Muscle layer of duodenum (tissue), 2 donors: ENCODE measurements around the gene HSF4.

Experiments
- H3K27ac ChIP-seq: one replicate; pipeline ENCODE4 v1.7.0; 2013; ENCODE audit warnings: mild to moderate bottlenecking, low read length
- H3K27me3 ChIP-seq: one replicate; pipeline ENCODE4 v1.7.0; 2013; ENCODE audit warnings: low read depth, mild to moderate bottlenecking, control low read depth, low read length
- H3K36me3 ChIP-seq, 2 donors: one replicate each; pipeline ENCODE4 v1.7.0; 2013; ENCODE audit warnings: low read length in 2 of 2, control low read depth in 1 of 2, mild to moderate bottlenecking in 1 of 2; ENCODE audit not compliant: insufficient read depth in 2 of 2, control insufficient read depth in 1 of 2
- H3K4me1 ChIP-seq, 2 donors: one replicate each; pipeline ENCODE4 v1.7.0; 2013; ENCODE audit warnings: low read length in 2 of 2, mild to moderate bottlenecking in 2 of 2, control low read depth in 1 of 2, moderate library complexity in 1 of 2; ENCODE audit not compliant: insufficient read depth in 2 of 2, control insufficient read depth in 1 of 2
- H3K4me3 ChIP-seq, 2 donors: one replicate each; pipeline ENCODE4 v1.7.0; 2013; ENCODE audit warnings: low read length in 2 of 2, low read depth in 1 of 2, mild to moderate bottlenecking in 1 of 2
- H3K9me3 ChIP-seq, 2 donors: one replicate each; pipeline ENCODE4 v1.7.0; 2013; ENCODE audit warnings: low read length in 2 of 2, control low read depth in 1 of 2, mild to moderate bottlenecking in 1 of 2; ENCODE audit not compliant: control insufficient read depth in 1 of 2
- donor health status: healthy.

HSF4 gene

DNA sequence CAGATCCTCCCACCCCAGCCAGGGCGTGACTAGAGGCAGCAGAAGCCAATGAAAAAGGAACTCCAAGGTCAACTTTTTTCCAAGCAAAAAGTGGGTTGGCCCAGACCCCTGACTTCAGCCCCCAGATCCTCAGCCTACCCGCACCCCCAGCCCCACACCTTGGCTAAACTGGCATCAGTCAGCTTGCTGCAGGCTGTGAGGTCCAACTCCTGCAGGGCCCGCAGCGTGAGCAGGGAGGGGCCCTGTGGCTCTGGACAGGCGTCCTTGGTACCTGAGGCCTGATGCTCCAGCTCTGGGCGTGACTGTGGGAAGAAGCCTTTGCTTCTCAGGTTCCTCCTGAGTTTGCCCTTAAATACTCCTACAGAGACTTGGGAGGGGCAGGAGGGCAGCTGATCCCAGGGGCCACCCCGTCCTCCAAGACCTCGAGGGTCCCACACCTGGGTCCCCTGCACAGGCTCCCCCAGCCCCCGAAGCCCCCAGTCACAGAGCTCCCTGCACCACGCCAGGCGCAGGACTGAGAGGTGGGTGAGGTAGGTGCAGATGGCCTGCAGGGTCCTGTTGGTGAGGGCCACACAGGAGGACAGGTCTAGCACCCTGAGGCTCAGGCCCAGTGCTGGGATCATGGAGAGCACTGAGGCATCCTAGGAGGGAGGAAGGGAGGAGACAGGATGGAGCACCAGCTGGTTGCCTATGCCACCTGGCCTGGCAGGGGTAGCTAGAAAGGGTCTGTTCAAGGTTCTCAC, 43.8 kb downstream of the HSF4 start:
- H3K36me3 ChIP-seq: peaks cover 0 to 4% of the 10 kb centered on the region in 2 donors
- no peaks in the 10 kb centered on the region for H3K27me3 ChIP-seq
- H3K9me3 ChIP-seq: no peaks in the 10 kb centered on the region
- H3K27ac ChIP-seq: no peak overlapping the region
- H3K4me1 ChIP-seq: no peaks in the 10 kb centered on the region
- H3K4me3 ChIP-seq: no peak overlapping the region

DNA sequence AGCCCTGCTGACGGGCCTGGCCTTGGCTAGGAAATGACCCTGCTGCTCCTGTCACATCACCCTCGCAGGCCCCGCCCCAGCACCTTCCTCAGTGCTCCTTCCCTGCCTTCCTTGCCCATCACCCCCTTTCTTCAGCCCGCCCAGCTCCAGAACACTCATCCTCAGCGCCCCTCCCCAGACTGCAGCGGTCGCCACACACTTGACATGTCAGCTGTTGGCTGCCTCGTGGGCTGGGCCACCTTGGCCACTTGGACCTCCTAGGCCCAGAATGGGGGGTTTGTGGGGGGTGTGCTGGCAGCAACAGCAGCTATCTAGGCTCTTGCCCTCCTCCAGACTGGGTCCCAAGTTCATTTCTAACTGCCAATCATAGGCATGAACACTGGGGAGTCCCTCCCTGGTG, 45.0 kb downstream of the HSF4 start:
- H3K36me3 ChIP-seq: peaks cover 0 to 4% of the 10 kb centered on the region in 2 donors
- H3K9me3 ChIP-seq: no peaks in the 10 kb centered on the region
- no peak overlapping the region for H3K4me3 ChIP-seq
- no peaks in the 10 kb centered on the region for H3K4me1 ChIP-seq
- H3K27me3 ChIP-seq: no peaks in the 10 kb centered on the region
- no peak overlapping the region for H3K27ac ChIP-seq

DNA sequence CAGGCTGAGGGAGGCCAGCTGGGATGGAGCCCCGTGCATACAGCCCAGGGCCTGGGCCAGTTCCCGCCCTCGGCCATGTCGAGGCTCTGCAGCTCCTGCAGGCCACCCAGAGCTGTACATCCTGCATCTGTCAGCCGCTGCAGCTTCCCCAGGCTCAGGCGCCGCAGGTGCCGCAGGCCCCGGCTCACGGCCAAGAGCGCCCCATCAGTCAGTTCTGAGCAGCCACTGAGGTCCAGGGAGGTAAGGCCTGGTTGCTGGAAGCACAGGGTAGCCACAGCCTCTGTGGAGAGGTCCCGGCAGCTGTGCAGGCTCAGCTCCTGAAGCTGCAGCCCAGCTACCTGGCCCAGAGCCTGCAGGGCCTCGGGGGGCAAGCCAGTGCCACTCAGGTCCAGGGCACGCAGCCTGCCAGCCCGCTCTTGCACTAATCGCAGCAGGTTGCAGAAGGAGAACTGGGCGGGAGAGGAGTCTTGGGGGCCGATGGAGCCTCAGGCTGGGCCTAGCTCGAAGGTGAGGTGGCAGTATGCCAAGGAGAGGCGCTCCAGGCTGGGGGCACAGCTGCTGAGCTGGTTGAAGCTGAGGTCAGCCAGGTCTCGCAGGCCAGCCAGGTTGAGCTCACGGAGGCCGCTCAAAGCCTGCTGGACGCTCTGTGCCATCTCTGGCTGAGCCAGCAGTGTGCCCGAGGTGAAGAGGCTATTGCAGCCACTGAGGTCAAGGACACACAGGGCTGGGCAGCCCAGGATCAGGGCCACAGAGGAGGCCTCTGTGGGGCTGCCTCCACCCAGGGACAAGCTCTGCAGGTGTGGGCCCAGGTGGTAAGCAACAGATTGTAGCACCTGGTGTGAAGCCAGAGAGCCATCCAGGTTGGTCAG, 45.8 kb downstream of the HSF4 start:
- Histone ChIP-seq H3K27ac (no peak overlapping the region), H3K27me3 (no peaks in the 10 kb centered on the region), H3K36me3 (peaks cover 0 to 4% of the 10 kb centered on the region in 2 donors), H3K4me3 (no peak overlapping the region), H3K9me3 (no peaks in the 10 kb centered on the region), H3K4me1 (no peaks in the 10 kb centered on the region)

DNA sequence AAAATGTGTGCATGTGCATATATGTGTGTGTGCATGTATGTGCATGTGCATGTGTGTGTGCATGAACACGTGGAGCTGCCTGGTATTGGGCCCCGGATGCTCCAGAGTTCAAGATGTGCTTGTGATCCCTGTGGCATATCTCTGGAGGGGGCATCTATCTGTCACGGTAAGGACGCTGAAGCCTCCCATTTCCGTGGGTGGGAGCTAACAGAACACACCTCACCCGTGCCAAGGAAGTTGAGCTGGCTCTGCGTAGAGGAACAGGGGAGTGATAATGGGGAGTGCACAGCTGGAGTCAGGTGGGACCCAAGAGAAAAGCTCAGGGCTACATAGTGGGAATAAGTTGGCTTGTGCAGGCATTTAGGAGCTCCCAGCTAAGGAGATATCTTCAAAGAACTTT, 47.1 kb downstream of the HSF4 start:
- peaks cover 0 to 4% of the 10 kb centered on the region in 2 donors for H3K4me1 ChIP-seq

DNA sequence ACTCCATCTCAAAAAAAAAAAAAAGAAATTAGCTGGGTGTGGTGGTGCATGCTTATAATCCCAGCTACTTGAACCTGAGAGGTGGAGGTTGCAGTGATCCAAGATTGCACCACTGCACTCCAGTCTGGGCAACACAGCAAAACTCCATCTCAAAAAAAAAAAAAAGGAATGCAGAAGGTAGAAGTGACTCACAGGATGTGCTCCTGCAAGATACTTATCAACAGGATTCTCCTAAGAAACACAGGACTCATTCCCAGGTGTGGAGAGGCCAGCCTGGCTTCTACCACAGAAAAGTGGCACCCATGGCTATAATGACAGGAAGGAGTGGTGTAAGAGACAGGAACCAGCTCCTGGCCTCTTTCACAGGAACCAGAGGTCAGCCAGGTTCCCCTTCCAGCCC, 48.2 kb downstream of the HSF4 start:
- H3K27ac ChIP-seq: no peak overlapping the region
- H3K4me1 ChIP-seq: peaks cover 0 to 12% of the 10 kb centered on the region in 2 donors
- no peaks in the 10 kb centered on the region for H3K9me3 ChIP-seq
- H3K4me3 ChIP-seq: no peak overlapping the region
- H3K36me3 ChIP-seq: peaks cover 4 to 5% of the 10 kb centered on the region in 2 donors
- H3K27me3 ChIP-seq: no peaks in the 10 kb centered on the region

More for the DNA sequence above, 47.1 kb downstream of the HSF4 start:
- Histone ChIP-seq H3K4me3 (no peak overlapping the region), H3K9me3 (no peaks in the 10 kb centered on the region), H3K36me3 (peaks cover 0 to 4% of the 10 kb centered on the region in 2 donors), H3K27ac (no peak overlapping the region), H3K27me3 (no peaks in the 10 kb centered on the region)

DNA sequence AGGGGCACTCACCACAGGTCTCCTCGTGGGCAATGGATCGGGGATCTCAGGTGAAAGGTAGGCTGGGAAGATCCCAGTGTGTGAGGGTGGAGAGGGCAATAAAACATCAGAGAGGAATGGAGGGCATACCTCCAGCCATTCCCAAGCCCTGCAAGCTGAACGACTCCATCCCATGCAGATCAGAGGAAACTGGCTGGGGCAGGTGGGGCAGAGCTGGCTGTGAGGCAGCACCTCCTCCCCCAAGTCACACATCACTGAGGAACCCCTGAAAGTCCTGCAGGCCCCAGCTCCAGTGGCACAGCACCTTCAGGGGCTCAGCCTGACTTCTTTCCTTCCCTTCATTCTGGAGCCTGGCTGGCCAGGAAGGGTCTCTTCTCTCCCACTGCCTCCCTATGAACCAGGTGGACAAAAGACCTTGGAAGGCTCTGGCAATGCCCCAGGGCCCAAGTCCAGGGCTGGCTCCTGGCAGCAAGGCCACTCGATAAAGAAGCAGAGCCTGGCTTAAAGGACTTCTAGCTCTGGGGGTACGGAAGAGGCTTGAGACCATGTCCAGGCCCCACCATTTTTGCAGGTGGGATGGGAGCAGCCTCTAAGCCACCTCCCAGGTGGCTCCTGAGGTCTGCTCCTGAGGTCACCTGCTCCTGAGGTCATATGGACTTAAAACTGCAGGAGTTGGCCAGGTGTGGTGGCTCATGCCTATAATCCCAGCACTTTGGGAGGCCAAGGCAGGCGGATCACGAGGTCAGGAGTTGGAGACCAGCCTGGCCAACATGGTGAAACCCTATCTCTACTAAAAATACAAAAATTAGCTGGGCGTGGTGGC, 48.9 kb downstream of the HSF4 start:
- H3K36me3 ChIP-seq: peaks cover 4 to 5% of the 10 kb centered on the region in 2 donors
- no peak overlapping the region for H3K4me3 ChIP-seq
- H3K4me1 ChIP-seq: peaks cover 0 to 12% of the 10 kb centered on the region in 2 donors
- no peaks in the 10 kb centered on the region for H3K27me3 ChIP-seq
- no peak overlapping the region for H3K27ac ChIP-seq
- H3K9me3 ChIP-seq: no peaks in the 10 kb centered on the region

DNA sequence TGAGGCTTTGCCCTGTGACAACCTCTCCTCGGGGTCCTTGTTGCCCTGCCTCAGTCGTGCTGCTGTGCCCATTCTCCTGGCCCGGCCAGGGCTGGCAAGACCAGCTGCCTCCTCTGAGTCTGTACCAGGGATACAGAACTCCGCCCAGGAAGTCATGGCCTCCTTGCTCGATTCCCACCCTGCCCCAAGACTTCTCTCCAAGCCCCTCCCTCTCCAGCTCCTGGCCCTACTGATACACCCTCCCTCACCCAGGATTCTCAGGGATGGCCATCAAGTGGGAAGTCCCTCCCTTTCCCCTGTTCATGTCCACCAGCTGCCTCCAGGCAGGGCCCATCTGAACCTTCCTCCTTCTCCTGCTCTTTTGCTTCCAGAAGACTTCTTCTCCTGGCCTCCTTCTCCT, 51.2 kb downstream of the HSF4 start:
- no peaks in the 10 kb centered on the region for H3K27me3 ChIP-seq
- no peak overlapping the region for H3K4me3 ChIP-seq
- no peaks in the 10 kb centered on the region for H3K9me3 ChIP-seq
- no peak overlapping the region for H3K27ac ChIP-seq
- peaks cover 0 to 12% of the 10 kb centered on the region in 2 donors for H3K4me1 ChIP-seq
- peaks cover 4 to 5% of the 10 kb centered on the region in 2 donors for H3K36me3 ChIP-seq

DNA sequence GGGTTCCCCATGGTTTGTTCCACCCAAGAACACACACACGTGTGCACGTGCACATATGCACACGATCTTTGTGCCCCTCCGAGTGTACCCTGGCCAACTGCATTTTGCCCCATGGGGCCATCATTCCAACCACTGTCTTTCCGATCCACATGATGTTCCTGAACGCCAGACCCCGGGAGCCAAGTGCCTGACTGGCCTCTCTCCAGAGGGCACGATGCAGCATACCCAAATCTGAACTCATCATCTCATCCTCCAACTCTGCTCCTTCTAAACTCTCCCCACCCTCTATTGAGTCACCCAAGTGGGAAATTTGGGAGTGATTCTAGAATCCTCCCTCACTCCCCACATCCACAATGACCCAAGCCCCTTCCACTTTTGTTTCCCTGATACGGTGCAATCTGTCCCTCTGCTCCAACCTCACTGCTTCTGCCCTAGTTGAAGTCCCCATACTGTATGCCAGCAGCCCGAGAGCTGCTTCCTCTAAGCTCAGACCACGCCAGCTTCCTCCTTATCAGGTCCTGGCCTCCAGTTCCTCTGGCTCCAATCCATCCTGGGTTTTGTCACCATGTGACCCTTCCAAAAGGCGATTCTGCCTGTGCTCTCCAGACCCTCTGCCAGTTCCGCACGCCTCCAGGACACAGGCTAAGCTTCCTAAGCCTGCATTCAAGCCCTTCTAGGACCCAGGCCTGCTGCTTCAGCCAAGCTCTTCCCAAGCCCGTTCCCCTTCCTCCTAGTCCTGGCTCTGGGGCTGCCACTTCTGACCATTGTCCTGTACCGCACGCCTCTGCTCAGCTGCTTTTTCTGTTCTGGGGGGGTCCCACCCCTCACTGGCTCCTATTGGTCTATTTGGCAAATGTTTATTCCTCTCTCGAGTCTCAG, 52.3 kb downstream of the HSF4 start:
- peaks cover 0 to 5% of the 10 kb centered on the region in 2 donors for H3K36me3 ChIP-seq
- no peaks in the 10 kb centered on the region for H3K9me3 ChIP-seq
- no peak overlapping the region for H3K27ac ChIP-seq
- no peak overlapping the region for H3K4me3 ChIP-seq
- H3K27me3 ChIP-seq: no peaks in the 10 kb centered on the region
- H3K4me1 ChIP-seq: peaks cover 0 to 12% of the 10 kb centered on the region in 2 donors
